GM19025 (cell line): ENCODE measurements around the gene UMODL1.

ENCODE experiments used
- ATAC-seq: cut with Tn5 transposase; IDR thresholded peaks from one replicate; pipeline ENCODE4 v1.9.1; 2021; ENCODE audit warnings: mild to moderate bottlenecking, low read depth, moderate library complexity; ENCODE audit not compliant: unreplicated experiment

Gene UMODL1

GRCh38 chr21:42079008-42079938 lies 8.2 kb downstream of the UMODL1 start:
- no peak for ATAC-seq

- ATAC-seq = no peak
These were observed 9.0 kb downstream of the UMODL1 start for GRCh38 chr21:42079939-42080787.

- ATAC-seq = no peak
These were observed 9.6 kb downstream of the UMODL1 start for GRCh38 chr21:42080788-42081083.

GRCh38 chr21:42081138-42081537 lies 10.0 kb downstream of the UMODL1 start:
- no peak for ATAC-seq

- ATAC-seq = no peak
These were observed 10.8 kb downstream of the UMODL1 start for GRCh38 chr21:42081931-42082381.

GRCh38 chr21:42082501-42083360 lies 11.6 kb downstream of the UMODL1 start:
- no peak for ATAC-seq

- ATAC-seq = no peak
These were observed 12.2 kb downstream of the UMODL1 start for GRCh38 chr21:42083361-42083690.

- no peak for ATAC-seq
These were observed 13.0 kb downstream of the UMODL1 start for GRCh38 chr21:42084079-42084478.

GRCh38 chr21:42085246-42086077 lies 14.3 kb downstream of the UMODL1 start:
- ATAC-seq = no peak

- ATAC-seq = no peak
These were observed 15.9 kb downstream of the UMODL1 start for GRCh38 chr21:42086969-42087368.

GRCh38 chr21:42088148-42088547 lies 17.0 kb downstream of the UMODL1 start:
- ATAC-seq = no peak

- no peak for ATAC-seq
These were observed 17.5 kb downstream of the UMODL1 start for GRCh38 chr21:42088658-42089057.

- ATAC-seq = no peak
These were observed 18.0 kb downstream of the UMODL1 start for GRCh38 chr21:42089093-42089631.

- ATAC-seq = no peak
These were observed 18.7 kb downstream of the UMODL1 start for GRCh38 chr21:42089665-42090310.

- ATAC-seq = no peak
These were observed 20.9 kb downstream of the UMODL1 start for GRCh38 chr21:42091899-42092508.

GRCh38 chr21:42092771-42093170 lies 21.7 kb downstream of the UMODL1 start:
- ATAC-seq = no peak

GRCh38 chr21:42093186-42093585 lies 22.1 kb downstream of the UMODL1 start:
- ATAC-seq = no peak

GRCh38 chr21:42093991-42094421 lies 22.9 kb downstream of the UMODL1 start:
- no peak for ATAC-seq

GRCh38 chr21:42094811-42095210 lies 23.7 kb downstream of the UMODL1 start:
- ATAC-seq = no peak
